ENCODE results near the gene TEX38. TPM values are rescaled to one million over a fixed set of nuclear protein-coding genes. Genes with fewer than 3 reads are reported as not detected.

The TEX38 gene
- total RNA-seq = not detected
- polyA plus RNA-seq = under 1 TPM in 1 of 2 donors, not detected in 1; 0.25 TPM

DNA sequence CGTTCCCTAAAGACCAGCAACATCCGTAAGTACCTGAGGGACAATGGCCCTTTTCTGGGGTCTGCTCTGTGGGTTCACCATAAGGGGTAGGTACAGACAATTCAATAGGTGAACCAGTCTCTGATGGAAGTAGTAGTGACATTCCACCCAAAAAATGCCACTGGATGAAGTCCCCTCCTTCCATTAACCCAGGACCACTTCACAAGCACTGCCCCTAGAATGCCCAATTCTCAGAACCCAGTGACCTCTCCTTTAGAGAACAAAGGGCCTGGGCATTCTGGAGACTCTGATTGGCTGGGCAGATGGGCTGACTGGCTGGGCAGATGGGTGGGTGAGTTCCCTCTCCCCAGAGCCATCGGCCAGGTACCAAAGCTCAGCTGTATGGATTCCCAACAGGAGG, at the start of gene TEX38:
TSS of gene TEX38 (plus strand) at position 301 of the 400 bp plus-strand sequence. CDS start at position 382, 81 bp downstream.
- intact Hi-C loops (cut with micrococcal nuclease) = no loop called here
- no peak within 1 kb of the TSS for H3K4me3 Mint-ChIP-seq
- CTCF ChIA-PET (ENCODE audit: partially characterized antibody) = no interaction called here
- H3K36me3 ChIP-seq (ENCODE audit: insufficient read depth, low read length) = no peaks in the 10 kb centered on the region
- H3K9me3 Mint-ChIP-seq = no peaks in the 10 kb centered on the region
- H3K27ac ChIP-seq (ENCODE audit: low read depth, low read length) = no peak within 1 kb of the TSS
- peaks cover 23 to 31% (median 24%) of the 10 kb centered on the region in 4 donors for H3K4me1 Mint-ChIP-seq
- H3K9me3 ChIP-seq (ENCODE audit: control insufficient read depth in 1 of 2, low read length in 2 of 2) = no peaks in the 10 kb centered on the region
- peak within 1 kb of the TSS in 3 of 7 donors; percentile 46 to 76 (median 65) for H3K27ac Mint-ChIP-seq
- no peak within 1 kb of the TSS for H3K4me3 ChIP-seq (ENCODE audit: low read length in 2 of 2)
- POLR2A ChIA-PET (ENCODE audit: partially characterized antibody) = interaction anchor here (0.6 kb wide), 1 partner anchor 245 kb away, joined by 3 read pairs; no protein-coding TSS in a partner anchor
- no peak for DNase-seq
- no peaks in the 10 kb centered on the region for H3K27me3 ChIP-seq (ENCODE audit: insufficient read depth, low read length)
- no peaks in the 10 kb centered on the region for H3K27me3 Mint-ChIP-seq
- peaks cover 3 to 22% of the 10 kb centered on the region in 2 donors for H3K36me3 Mint-ChIP-seq
- peaks cover 28% of the 10 kb centered on the region for H3K4me1 ChIP-seq (ENCODE audit: insufficient read depth, low read length)

DNA sequence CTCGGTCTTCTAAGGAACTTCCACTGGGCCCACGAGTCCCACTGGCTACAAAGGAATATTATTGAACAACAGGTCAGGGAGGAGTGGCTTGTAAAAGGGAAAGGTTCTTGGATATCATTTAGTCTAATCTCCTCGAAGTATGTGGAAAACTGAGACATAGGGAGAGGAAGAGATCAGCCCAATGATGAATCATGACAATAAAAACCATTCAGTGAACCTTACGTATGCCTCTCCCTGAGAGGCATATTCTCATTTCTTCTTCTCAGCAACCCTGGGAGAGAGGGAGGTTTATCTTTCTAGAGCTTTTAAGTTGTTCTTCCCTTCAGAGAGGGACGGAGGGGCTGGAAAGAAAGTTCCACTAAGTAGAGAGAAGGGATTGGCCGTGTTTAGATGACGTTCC, 49.7 kb upstream of the TEX38 start:
- ChIA-PET CTCF (ENCODE audit: partially characterized antibody) (interaction anchor here (1.0 to 1.8 kb wide), 2 partner anchors 16 to 103 kb away, joined by 3 to 5 read pairs; no protein-coding TSS in a partner anchor), POLR2A (ENCODE audit: partially characterized antibody) (interaction anchor here (3.2 kb wide), 1 partner anchor 17 kb away, joined by 12 read pairs; the partner anchor contains the start of gene MKNK1)
- Histone ChIP-seq H3K4me3 (ENCODE audit: low read length in 2 of 2) (no peak overlapping the region), H3K27me3 (ENCODE audit: insufficient read depth, low read length) (no peaks in the 10 kb centered on the region), H3K4me1 (ENCODE audit: insufficient read depth, low read length) (peaks cover 5% of the 10 kb centered on the region), H3K9me3 (ENCODE audit: control insufficient read depth in 1 of 2, low read length in 2 of 2) (no peaks in the 10 kb centered on the region), H3K36me3 (ENCODE audit: insufficient read depth, low read length) (no peaks in the 10 kb centered on the region), H3K27ac (ENCODE audit: low read depth, low read length) (no peak overlapping the region)
- intact Hi-C loops (cut with micrococcal nuclease) = loop anchor here (2.0 kb wide), 1 partner anchor 103 kb away; no protein-coding TSS in a partner anchor
- Mint-ChIP-seq H3K27me3 (no peaks in the 10 kb centered on the region), H3K27ac (no peak overlapping the region), H3K36me3 (peaks cover 0 to 2% of the 10 kb centered on the region in 2 donors), H3K4me1 (peaks cover 2 to 10% (median 4%) of the 10 kb centered on the region in 4 donors), H3K4me3 (no peak overlapping the region), H3K9me3 (no peaks in the 10 kb centered on the region)
- DNase-seq = no peak

DNA sequence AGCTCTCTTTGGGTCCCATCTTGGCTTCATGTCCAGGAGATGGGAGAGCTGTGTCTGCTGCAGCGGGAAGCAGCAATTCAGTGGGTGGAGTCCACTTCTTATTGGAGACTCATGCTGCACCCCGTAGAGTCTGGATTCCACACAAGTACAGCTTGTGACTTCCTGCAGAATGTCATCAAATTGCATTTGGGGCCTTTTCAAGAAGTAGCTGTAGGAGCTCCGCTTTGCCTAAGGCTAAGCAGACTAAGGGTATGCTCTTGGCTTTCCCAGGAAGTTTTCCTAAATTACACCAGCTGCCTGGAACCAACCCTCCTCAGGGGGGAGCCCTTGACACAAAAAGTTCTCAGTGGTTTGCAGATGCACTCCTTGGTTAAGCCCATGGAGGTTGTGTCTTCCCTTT, 49.3 kb upstream of the TEX38 start:
- H3K36me3 Mint-ChIP-seq = no peaks in the 10 kb centered on the region
- intact Hi-C loops (cut with micrococcal nuclease) = loop anchor here (2.0 kb wide), 1 partner anchor 102 kb away; no protein-coding TSS in a partner anchor
- Histone ChIP-seq H3K4me3 (ENCODE audit: low read length in 2 of 2) (no peak overlapping the region), H3K4me1 (ENCODE audit: insufficient read depth, low read length) (peaks cover under 1% of the 10 kb centered on the region), H3K27me3 (ENCODE audit: insufficient read depth, low read length) (no peaks in the 10 kb centered on the region), H3K9me3 (ENCODE audit: control insufficient read depth in 1 of 2, low read length in 2 of 2) (no peaks in the 10 kb centered on the region), H3K36me3 (ENCODE audit: insufficient read depth, low read length) (no peaks in the 10 kb centered on the region), H3K27ac (ENCODE audit: low read depth, low read length) (no peak overlapping the region)
- no peaks in the 10 kb centered on the region for H3K9me3 Mint-ChIP-seq
- H3K4me1 Mint-ChIP-seq = peaks cover under 1 to 6% (median 2%) of the 10 kb centered on the region in 4 donors
- DNase-seq = no peak
- POLR2A ChIA-PET (ENCODE audit: partially characterized antibody) = interaction anchor here (3.2 kb wide), 1 partner anchor 17 kb away, joined by 12 read pairs; the partner anchor contains the start of gene MKNK1
- no peaks in the 10 kb centered on the region for H3K27me3 Mint-ChIP-seq
- CTCF ChIA-PET (ENCODE audit: partially characterized antibody) = interaction anchor here (0.7 to 1.8 kb wide), 4 partner anchors 16 to 102 kb away, joined by 3 to 5 read pairs (median 3); no protein-coding TSS in a partner anchor
- H3K4me3 Mint-ChIP-seq = no peak overlapping the region
- no peak overlapping the region for H3K27ac Mint-ChIP-seq

GRCh38 chr1:46623743-46624644, 47.7 kb upstream of the TEX38 start:
- Histone ChIP-seq H3K4me1 (ENCODE audit: insufficient read depth, low read length) (no peaks in the 10 kb centered on the region), H3K27me3 (ENCODE audit: insufficient read depth, low read length) (no peaks in the 10 kb centered on the region), H3K27ac (ENCODE audit: low read depth, low read length) (no peak overlapping the region), H3K9me3 (ENCODE audit: control insufficient read depth in 1 of 2, low read length in 2 of 2) (no peaks in the 10 kb centered on the region), H3K4me3 (ENCODE audit: low read length in 2 of 2) (no peak overlapping the region), H3K36me3 (ENCODE audit: insufficient read depth, low read length) (no peaks in the 10 kb centered on the region)
- POLR2A ChIA-PET (ENCODE audit: partially characterized antibody) = interaction anchor here (1.1 to 3.2 kb wide), 2 partner anchors 19 to 44 kb away, joined by 3 to 12 read pairs; partner anchors contain the start of gene MKNK1
- CTCF ChIA-PET (ENCODE audit: partially characterized antibody) = interaction anchor here (0.6 to 1.4 kb wide), 4 partner anchors 11 to 210 kb away, joined by 3 to 4 read pairs (median 3); no protein-coding TSS in a partner anchor
- H3K27me3 Mint-ChIP-seq = no peaks in the 10 kb centered on the region
- H3K9me3 Mint-ChIP-seq = no peaks in the 10 kb centered on the region
- no peak overlapping the region for H3K27ac Mint-ChIP-seq
- H3K4me1 Mint-ChIP-seq = no peaks in the 10 kb centered on the region
- intact Hi-C loops (cut with micrococcal nuclease) = loop anchor here (2.0 kb wide), 1 partner anchor 101 kb away; no protein-coding TSS in a partner anchor
- no peak overlapping the region for H3K4me3 Mint-ChIP-seq
- DNase-seq = no peak
- H3K36me3 Mint-ChIP-seq = peaks cover 0 to 5% of the 10 kb centered on the region in 2 donors

GRCh38 chr1:46630719-46631118, 40.9 kb upstream of the TEX38 start:
- Histone ChIP-seq H3K9me3 (ENCODE audit: control insufficient read depth in 1 of 2, low read length in 2 of 2) (no peaks in the 10 kb centered on the region), H3K27ac (ENCODE audit: low read depth, low read length) (no peak overlapping the region), H3K4me1 (ENCODE audit: insufficient read depth, low read length) (no peaks in the 10 kb centered on the region), H3K36me3 (ENCODE audit: insufficient read depth, low read length) (peaks cover 23% of the 10 kb centered on the region), H3K4me3 (ENCODE audit: low read length in 2 of 2) (no peak overlapping the region), H3K27me3 (ENCODE audit: insufficient read depth, low read length) (no peaks in the 10 kb centered on the region)
- POLR2A ChIA-PET (ENCODE audit: partially characterized antibody) = no interaction called here
- H3K27me3 Mint-ChIP-seq = no peaks in the 10 kb centered on the region
- no peak overlapping the region for H3K27ac Mint-ChIP-seq
- H3K9me3 Mint-ChIP-seq = no peaks in the 10 kb centered on the region
- CTCF ChIA-PET (ENCODE audit: partially characterized antibody) = interaction anchor here (1.0 to 1.5 kb wide), 2 partner anchors 13 to 98 kb away, joined by 4 read pairs; partner anchors contain the start of gene MOB3C
- H3K36me3 Mint-ChIP-seq = peaks cover 37 to 54% of the 10 kb centered on the region in 2 donors
- H3K4me3 Mint-ChIP-seq = no peak overlapping the region
- no peaks in the 10 kb centered on the region for H3K4me1 Mint-ChIP-seq
- DNase-seq = no peak
- intact Hi-C loops (cut with micrococcal nuclease) = no loop called here

GRCh38 chr1:46635205-46635604, 36.4 kb upstream of the TEX38 start:
- H3K27me3 Mint-ChIP-seq = no peaks in the 10 kb centered on the region
- H3K9me3 Mint-ChIP-seq = no peaks in the 10 kb centered on the region
- ChIA-PET CTCF (ENCODE audit: partially characterized antibody) (interaction anchor here (1.1 kb wide), 1 partner anchor 12 kb away, joined by 3 read pairs; no protein-coding TSS in a partner anchor), POLR2A (ENCODE audit: partially characterized antibody) (no interaction called here)
- Histone ChIP-seq H3K36me3 (ENCODE audit: insufficient read depth, low read length) (peaks cover 25% of the 10 kb centered on the region), H3K4me1 (ENCODE audit: insufficient read depth, low read length) (no peaks in the 10 kb centered on the region), H3K4me3 (ENCODE audit: low read length in 2 of 2) (no peak overlapping the region), H3K27me3 (ENCODE audit: insufficient read depth, low read length) (no peaks in the 10 kb centered on the region), H3K9me3 (ENCODE audit: control insufficient read depth in 1 of 2, low read length in 2 of 2) (no peaks in the 10 kb centered on the region), H3K27ac (ENCODE audit: low read depth, low read length) (no peak overlapping the region)
- H3K4me3 Mint-ChIP-seq = no peak overlapping the region
- peaks cover 0 to 2% (median 0%) of the 10 kb centered on the region in 4 donors for H3K4me1 Mint-ChIP-seq
- peak overlapping the region in 1 of 7 donors; percentile 37 for H3K27ac Mint-ChIP-seq
- H3K36me3 Mint-ChIP-seq = peaks cover 57 to 74% of the 10 kb centered on the region in 2 donors
- DNase-seq = no peak
- intact Hi-C loops (cut with micrococcal nuclease) = no loop called here
